Measurements from ENCODE around the gene LHFPL3.

Gene LHFPL3

DNA sequence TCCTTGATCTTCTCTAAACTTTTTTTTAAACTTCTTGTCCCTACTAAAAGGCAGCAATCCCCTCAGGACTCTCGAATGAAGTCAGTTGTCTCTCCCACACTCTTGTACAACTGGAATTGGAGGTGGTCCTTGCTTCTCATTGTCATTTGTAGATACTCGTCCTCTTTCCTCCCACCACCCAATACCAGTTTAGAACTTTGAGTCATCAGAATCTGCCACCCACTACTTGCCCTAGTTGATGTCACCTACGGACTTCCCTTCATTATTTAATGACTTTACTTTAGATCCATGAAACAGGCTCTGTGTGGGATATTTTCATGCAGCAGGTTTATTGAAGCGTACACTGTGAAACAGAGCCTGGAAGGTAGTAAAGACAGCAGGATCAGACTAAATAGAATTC lies 28.6 kb upstream of the LHFPL3 start:
- no peaks in the 10 kb centered on the region for H3K9me3 ChIP-seq (ENCODE audit: control insufficient read depth, insufficient read depth, low read length)

DNA sequence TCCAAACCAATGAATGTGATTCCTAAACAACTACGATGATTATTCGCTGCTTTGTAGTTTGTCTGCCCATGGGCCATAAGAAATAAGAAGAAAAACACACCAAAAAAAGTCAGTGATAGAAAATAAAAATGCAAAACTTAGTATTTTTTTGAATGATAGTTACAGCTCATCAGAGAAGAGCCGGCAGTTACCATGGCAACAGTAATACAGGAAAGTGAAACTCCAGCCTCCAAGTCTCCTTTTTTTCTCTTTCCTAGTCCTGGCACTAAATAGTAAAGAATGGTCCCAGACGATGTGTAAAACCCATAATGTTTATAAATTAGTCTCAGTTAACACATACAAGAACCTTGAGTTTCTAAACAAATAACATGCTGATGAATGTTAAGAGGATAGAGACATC lies 21.6 kb upstream of the LHFPL3 start:
- Histone ChIP-seq H3K79me2 (ENCODE audit: control insufficient read depth, low read length) (no peaks in the 10 kb centered on the region), H3K27me3 (ENCODE audit: control insufficient read depth, low read length) (no peaks in the 10 kb centered on the region), H3K36me3 (ENCODE audit: control insufficient read depth, low read length) (no peaks in the 10 kb centered on the region), H3K9me3 (ENCODE audit: control insufficient read depth, insufficient read depth, low read length) (no peaks in the 10 kb centered on the region), H3K27ac (ENCODE audit: low read depth, low read length) (no peak overlapping the region), H3K4me3 (ENCODE audit: low read length) (no peak overlapping the region), H3K4me2 (ENCODE audit: low read length) (no peak overlapping the region), H3K4me1 (ENCODE audit: control insufficient read depth, low read length) (no peaks in the 10 kb centered on the region), H4K20me1 (ENCODE audit: control insufficient read depth, insufficient read depth, low read depth, low read length) (no peaks in the 10 kb centered on the region), H3F3A (ENCODE audit: control insufficient read depth, insufficient read depth) (no peaks in the 10 kb centered on the region), H3K9me2 (replicated peaks; ENCODE audit: control insufficient read depth, low read length) (no peaks in the 10 kb centered on the region)
- TF ChIP-seq EZH2phosphoT487 (IDR thresholded peaks at IDR 0.05; ENCODE audit: borderline replicate concordance, low read length) = no peak

More for the DNA sequence above, 28.6 kb upstream of the LHFPL3 start:
- no peak overlapping the region for H3K27ac ChIP-seq (ENCODE audit: low read depth, low read length)
- H4K20me1 ChIP-seq (ENCODE audit: control insufficient read depth, insufficient read depth, low read depth, low read length) = no peaks in the 10 kb centered on the region
- no peaks in the 10 kb centered on the region for H3K36me3 ChIP-seq (ENCODE audit: control insufficient read depth, low read length)
- H3K4me1 ChIP-seq (ENCODE audit: control insufficient read depth, low read length) = no peaks in the 10 kb centered on the region
- H3K79me2 ChIP-seq (ENCODE audit: control insufficient read depth, low read length) = no peaks in the 10 kb centered on the region
- no peaks in the 10 kb centered on the region for H3F3A ChIP-seq (ENCODE audit: control insufficient read depth, insufficient read depth)
- TF ChIP-seq, protein P1, sequence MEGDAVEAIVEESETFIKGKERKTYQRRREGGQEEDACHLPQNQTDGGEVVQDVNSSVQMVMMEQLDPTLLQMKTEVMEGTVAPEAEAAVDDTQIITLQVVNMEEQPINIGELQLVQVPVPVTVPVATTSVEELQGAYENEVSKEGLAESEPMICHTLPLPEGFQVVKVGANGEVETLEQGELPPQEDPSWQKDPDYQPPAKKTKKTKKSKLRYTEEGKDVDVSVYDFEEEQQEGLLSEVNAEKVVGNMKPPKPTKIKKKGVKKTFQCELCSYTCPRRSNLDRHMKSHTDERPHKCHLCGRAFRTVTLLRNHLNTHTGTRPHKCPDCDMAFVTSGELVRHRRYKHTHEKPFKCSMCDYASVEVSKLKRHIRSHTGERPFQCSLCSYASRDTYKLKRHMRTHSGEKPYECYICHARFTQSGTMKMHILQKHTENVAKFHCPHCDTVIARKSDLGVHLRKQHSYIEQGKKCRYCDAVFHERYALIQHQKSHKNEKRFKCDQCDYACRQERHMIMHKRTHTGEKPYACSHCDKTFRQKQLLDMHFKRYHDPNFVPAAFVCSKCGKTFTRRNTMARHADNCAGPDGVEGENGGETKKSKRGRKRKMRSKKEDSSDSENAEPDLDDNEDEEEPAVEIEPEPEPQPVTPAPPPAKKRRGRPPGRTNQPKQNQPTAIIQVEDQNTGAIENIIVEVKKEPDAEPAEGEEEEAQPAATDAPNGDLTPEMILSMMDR (IDR thresholded peaks at IDR 0.05; ENCODE audit: low read depth, low read length, poor library complexity, severe bottlenecking) = no peak
- TF ChIP-seq EZH2phosphoT487 (IDR thresholded peaks at IDR 0.05; ENCODE audit: borderline replicate concordance, low read length) = no peak
- no peaks in the 10 kb centered on the region for H3K27me3 ChIP-seq (ENCODE audit: control insufficient read depth, low read length)
- no peak overlapping the region for H3K4me2 ChIP-seq (ENCODE audit: low read length)
- H3K9me2 ChIP-seq (replicated peaks; ENCODE audit: control insufficient read depth, low read length) = no peaks in the 10 kb centered on the region
- no peak overlapping the region for H3K4me3 ChIP-seq (ENCODE audit: low read length)

DNA sequence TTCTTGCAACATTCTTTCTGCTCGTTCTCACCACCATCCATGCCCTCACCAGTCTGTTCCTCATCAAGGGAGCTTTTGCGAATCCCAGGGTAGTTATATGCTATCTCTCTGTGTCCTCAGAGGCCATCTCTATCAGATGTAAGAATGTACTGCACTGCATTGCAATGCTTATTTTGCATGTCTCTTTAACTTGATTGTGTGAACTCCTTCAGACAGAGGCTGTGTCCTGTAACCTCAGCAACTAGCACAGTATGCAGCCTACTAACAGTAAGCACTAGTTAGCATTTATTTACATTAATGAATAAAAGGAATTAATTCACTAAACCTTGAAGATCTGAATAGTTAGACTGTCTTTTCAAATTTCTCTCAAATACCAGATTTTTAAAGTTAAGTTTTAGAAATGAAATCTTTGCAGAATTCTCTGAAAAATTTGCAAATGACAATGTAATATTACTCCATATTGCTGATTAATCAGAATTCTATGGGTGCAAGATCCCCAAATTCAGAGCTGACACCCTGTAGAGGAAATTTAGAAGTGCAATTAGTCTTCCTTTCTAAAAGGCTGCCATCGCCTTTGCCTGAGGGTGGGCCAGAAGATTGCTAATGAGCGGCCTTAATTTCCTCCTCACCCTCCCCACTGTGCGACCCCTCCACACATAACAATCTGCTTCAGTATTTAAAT lies 10.3 kb upstream of the LHFPL3 start:
- no peaks in the 10 kb centered on the region for H4K20me1 ChIP-seq (ENCODE audit: control insufficient read depth, insufficient read depth, low read depth, low read length)
- no peaks in the 10 kb centered on the region for H3F3A ChIP-seq (ENCODE audit: control insufficient read depth, insufficient read depth)
- H3K4me3 ChIP-seq (ENCODE audit: low read length) = no peak overlapping the region
- H3K4me2 ChIP-seq (ENCODE audit: low read length) = no peak overlapping the region
- H3K36me3 ChIP-seq (ENCODE audit: control insufficient read depth, low read length) = no peaks in the 10 kb centered on the region
- no peaks in the 10 kb centered on the region for H3K9me2 ChIP-seq (replicated peaks; ENCODE audit: control insufficient read depth, low read length)
- H3K27me3 ChIP-seq (ENCODE audit: control insufficient read depth, low read length) = no peaks in the 10 kb centered on the region
- TF ChIP-seq EZH2phosphoT487 (IDR thresholded peaks at IDR 0.05; ENCODE audit: borderline replicate concordance, low read length) = no peak
- TF ChIP-seq, protein P1 (IDR thresholded peaks at IDR 0.05; ENCODE audit: low read depth, low read length, poor library complexity, severe bottlenecking) = no peak
- no peaks in the 10 kb centered on the region for H3K79me2 ChIP-seq (ENCODE audit: control insufficient read depth, low read length)
- H3K27ac ChIP-seq (ENCODE audit: low read depth, low read length) = no peak overlapping the region
- H3K9me3 ChIP-seq (ENCODE audit: control insufficient read depth, insufficient read depth, low read length) = no peaks in the 10 kb centered on the region
- no peaks in the 10 kb centered on the region for H3K4me1 ChIP-seq (ENCODE audit: control insufficient read depth, low read length)

DNA sequence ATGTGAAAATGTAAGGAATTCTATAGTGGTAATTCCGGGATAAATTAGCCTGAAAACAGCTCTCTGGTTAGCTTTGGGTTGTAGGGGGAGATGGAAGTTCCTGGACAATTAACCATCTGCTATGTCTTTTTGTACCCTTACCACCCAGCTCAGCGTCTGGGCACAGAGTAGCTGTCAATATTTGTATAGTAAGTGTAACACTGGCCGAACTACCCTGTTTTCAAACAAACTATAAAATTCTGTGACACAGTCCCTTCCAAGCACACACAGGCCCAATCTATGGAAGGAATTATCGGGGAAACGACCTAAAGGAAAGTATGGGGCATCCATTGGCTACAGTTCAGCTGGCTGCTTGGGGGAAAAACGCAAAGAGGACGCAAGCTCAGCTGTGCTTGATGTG lies 869 bp upstream of the LHFPL3 start:
- H3K27ac ChIP-seq (ENCODE audit: low read depth, low read length) = no peak overlapping the region
- H3K79me2 ChIP-seq (ENCODE audit: control insufficient read depth, low read length) = no peaks in the 10 kb centered on the region
- no peaks in the 10 kb centered on the region for H4K20me1 ChIP-seq (ENCODE audit: control insufficient read depth, insufficient read depth, low read depth, low read length)
- H3K9me2 ChIP-seq (replicated peaks; ENCODE audit: control insufficient read depth, low read length) = no peaks in the 10 kb centered on the region
- no peaks in the 10 kb centered on the region for H3F3A ChIP-seq (ENCODE audit: control insufficient read depth, insufficient read depth)
- TF ChIP-seq EZH2phosphoT487 (IDR thresholded peaks at IDR 0.05; ENCODE audit: borderline replicate concordance, low read length) = no peak
- TF ChIP-seq, protein P1 (IDR thresholded peaks at IDR 0.05; ENCODE audit: low read depth, low read length, poor library complexity, severe bottlenecking) = no peak
- H3K9me3 ChIP-seq (ENCODE audit: control insufficient read depth, insufficient read depth, low read length) = no peaks in the 10 kb centered on the region
- H3K4me1 ChIP-seq (ENCODE audit: control insufficient read depth, low read length) = no peaks in the 10 kb centered on the region
- H3K4me2 ChIP-seq (ENCODE audit: low read length) = no peak overlapping the region
- H3K4me3 ChIP-seq (ENCODE audit: low read length) = no peak overlapping the region
- no peaks in the 10 kb centered on the region for H3K36me3 ChIP-seq (ENCODE audit: control insufficient read depth, low read length)
- no peaks in the 10 kb centered on the region for H3K27me3 ChIP-seq (ENCODE audit: control insufficient read depth, low read length)
